Adrenal gland (tissue), 12 donors: ENCODE data around the gene SMPD3. TPM values are rescaled to one million over a fixed set of nuclear protein-coding genes. Genes with fewer than 3 reads are reported as not detected.

Source experiments
- DNase-seq, 7 donors: peaks; one replicate each; pipeline ENCODE4 v3.0.0-alpha.2; 2019 to 2020
- H3K27ac ChIP-seq, 5 donors: fragments of 200-600 bp; sonication (generic) in 4 of 5; 1 replicate in 3 of 5; 2 replicates in 2 of 5; pipeline versions ENCODE4 v1.5.1 to v1.8.0; 2016 to 2020; ENCODE audit warnings: mild to moderate bottlenecking in 1 of 5
- H3K27me3 ChIP-seq: fragments of 200-600 bp; 2 replicates; pipeline ENCODE4 v1.8.0; 2021
- H3K36me3 ChIP-seq, 2 donors: fragments of 200-600 bp; replicated peaks in 1 of 2; 1 replicate in 1 of 2; 2 replicates in 1 of 2; pipeline versions ENCODE4 v1.5.1 to v1.8.0; 2018 to 2022
- H3K4me1 ChIP-seq, 2 donors: fragments of 200-600 bp; replicated peaks in 1 of 2; 1 replicate in 1 of 2; 2 replicates in 1 of 2; pipeline versions ENCODE4 v1.5.1 to v1.8.0; 2018 to 2021
- H3K4me3 ChIP-seq, 4 donors: fragments of 200-600 bp; sonication (generic) in 3 of 4; one replicate each; pipeline ENCODE4 v1.5.1; 2016 to 2018
- H3K9me3 ChIP-seq, 3 donors: fragments of 200-600 bp; sonication (generic) in 1 of 3; replicated peaks in 1 of 3; 1 replicate in 2 of 3; 2 replicates in 1 of 3; pipeline versions ENCODE4 v1.5.1 to v1.8.0; 2016 to 2021
- POLR2A ChIP-seq, 2 donors: fragments of 450-650 bp; IDR thresholded peaks; one replicate each; pipeline ENCODE4 v1.6.1; 2017; ENCODE audit warnings: antibody characterized with exemption in 2 of 2, mild to moderate bottlenecking in 2 of 2, moderate library complexity in 1 of 2
- WGBS, 4 donors: extraction: QIAGEN DNeasy Blood & Tissue Kit in 2 of 4; methylation state at CpG; one replicate each; pipeline versions ENCODE4 v1.1.5 to v1.1.7; 2013 to 2017; 5-methylcytosine and 5-hydroxymethylcytosine counted together
- intact Hi-C, 2 donors: fragments of 100-400 bp; cut with DNase I; formaldehyde crosslinking; loops; one replicate each; pipeline versions ENCODE4 v1.14.1 to v1.15.0; 2022 to 2023
- polyA plus RNA-seq, 3 donors: library from polyadenylated mRNA; stranded (reverse); fragments of 200-250 nt in 2 of 3; fragments of 350-450 nt in 1 of 3; fragmentation: Illumina TruSeq in 1 of 3; extraction: RNeasy Lipid Tissue Mini Kit (QIAGEN cat#74804) in 1 of 3; gene quantifications; one replicate each; pipeline ENCODE4 v1.2.3, GENCODE V29; 2013 to 2014
- total RNA-seq, 9 donors: library from RNA; depleted of rRNA in 4 of 9; stranded (reverse); fragments of >200 nt in 4 of 9; fragments of 120-200 nt in 1 of 9; fragmentation: NEBNext Ultra II Directional in 1 of 9; extraction: Animal tissue kit (Norgen Biotek cat#: 25700) in 1 of 9; gene quantifications; one replicate each; pipeline versions ENCODE4 v1.1.0 to v1.2.4, GENCODE V29; 2013 to 2023
- TF ChIP-seq, protein P1 (sequence below), 6 experiments: fragments of 450-650 bp in 4 of 6; fragments of 200-600 bp in 2 of 6; sonication (generic) in 1 of 6; IDR thresholded peaks; 1 replicate in 5 of 6; 2 replicates in 1 of 6; pipeline versions ENCODE4 v1.5.1 to v1.8.0; 2016 to 2021; ENCODE audit warnings: antibody characterized with exemption in 6 of 6, mild to moderate bottlenecking in 2 of 6, moderate library complexity in 1 of 6
- donor health status: healthy with polysubstance abuse.
- donor health status: Bipolar disorder and iron deficiency.
- donor health status: DM: yes; HTN: yes; CAD: no.
- donor health status: DM: no; HTN: no; CAD: no.
- donor health status: DM: no; HTN: no; CAD: no.
- donor health status: DM: yes; HTN: yes; CAD: no.

Gene SMPD3
- total and polyA plus RNA-seq, 12 donors, result 0.32 to 7.8 (median 1.2) TPM; not detected in 2

GRCh38 chr16:68455631-68456030 lies 7.3 kb upstream of the SMPD3 start:
- no peaks in the 10 kb centered on the region for H3K36me3 ChIP-seq
- intact Hi-C loops, result no loop called here
- WGBS, 4 donors, result 94 to 100% (median 96%) methylated on average over 3 of the region's 3 CpGs

DNA sequence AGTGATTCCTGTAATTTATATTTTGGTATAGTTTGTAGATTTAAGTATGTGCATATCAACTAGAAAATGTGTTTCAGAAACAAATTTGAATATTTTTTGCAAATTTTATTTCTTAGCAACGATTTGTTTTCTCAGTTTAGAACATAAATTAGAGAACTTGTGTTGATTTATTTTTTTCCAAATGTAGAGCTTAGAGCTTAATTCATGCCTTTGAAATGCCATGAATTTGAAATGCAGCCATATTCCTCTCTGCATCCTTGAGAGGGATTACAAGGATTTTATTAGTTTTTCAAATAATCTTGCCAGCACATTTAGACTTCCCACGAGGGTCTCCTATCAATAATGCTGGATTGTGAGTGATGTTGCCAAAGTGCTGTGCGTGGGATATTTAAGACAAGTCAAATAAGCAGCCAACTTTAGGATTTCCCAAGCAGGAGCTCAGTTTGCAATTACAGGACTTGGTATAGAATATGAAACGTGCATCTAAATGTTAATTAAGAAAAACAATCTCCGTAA lies 6.7 kb upstream of the SMPD3 start:
- H3K36me3 ChIP-seq, result no peaks in the 10 kb centered on the region
- H3K27ac ChIP-seq, result no peak overlapping the region
- no peak for DNase-seq
- TF ChIP-seq, protein P1, sequence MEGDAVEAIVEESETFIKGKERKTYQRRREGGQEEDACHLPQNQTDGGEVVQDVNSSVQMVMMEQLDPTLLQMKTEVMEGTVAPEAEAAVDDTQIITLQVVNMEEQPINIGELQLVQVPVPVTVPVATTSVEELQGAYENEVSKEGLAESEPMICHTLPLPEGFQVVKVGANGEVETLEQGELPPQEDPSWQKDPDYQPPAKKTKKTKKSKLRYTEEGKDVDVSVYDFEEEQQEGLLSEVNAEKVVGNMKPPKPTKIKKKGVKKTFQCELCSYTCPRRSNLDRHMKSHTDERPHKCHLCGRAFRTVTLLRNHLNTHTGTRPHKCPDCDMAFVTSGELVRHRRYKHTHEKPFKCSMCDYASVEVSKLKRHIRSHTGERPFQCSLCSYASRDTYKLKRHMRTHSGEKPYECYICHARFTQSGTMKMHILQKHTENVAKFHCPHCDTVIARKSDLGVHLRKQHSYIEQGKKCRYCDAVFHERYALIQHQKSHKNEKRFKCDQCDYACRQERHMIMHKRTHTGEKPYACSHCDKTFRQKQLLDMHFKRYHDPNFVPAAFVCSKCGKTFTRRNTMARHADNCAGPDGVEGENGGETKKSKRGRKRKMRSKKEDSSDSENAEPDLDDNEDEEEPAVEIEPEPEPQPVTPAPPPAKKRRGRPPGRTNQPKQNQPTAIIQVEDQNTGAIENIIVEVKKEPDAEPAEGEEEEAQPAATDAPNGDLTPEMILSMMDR (IDR thresholded peaks at IDR 0.05), result no peak
- TF ChIP-seq POLR2A (IDR thresholded peaks at IDR 0.05), result no peak
- H3K9me3 ChIP-seq, result no peaks in the 10 kb centered on the region
- H3K27me3 ChIP-seq, result no peaks in the 10 kb centered on the region
- 52 to 62% (median 60%) methylated on average over 5 of the region's 5 CpGs for WGBS, 4 donors
- H3K4me3 ChIP-seq, result no peak overlapping the region
- intact Hi-C loops, result no loop called here
- no peaks in the 10 kb centered on the region for H3K4me1 ChIP-seq

More at GRCh38 chr16:68455631-68456030, 7.3 kb upstream of the SMPD3 start:
- H3K4me3 ChIP-seq, result no peak overlapping the region
- no peaks in the 10 kb centered on the region for H3K4me1 ChIP-seq
- no peaks in the 10 kb centered on the region for H3K27me3 ChIP-seq
- TF ChIP-seq, protein P1 (IDR thresholded peaks at IDR 0.05), result no peak
- no peak for TF ChIP-seq POLR2A (IDR thresholded peaks at IDR 0.05)
- DNase-seq, result no peak
- no peaks in the 10 kb centered on the region for H3K9me3 ChIP-seq
- H3K27ac ChIP-seq, result no peak overlapping the region

DNA sequence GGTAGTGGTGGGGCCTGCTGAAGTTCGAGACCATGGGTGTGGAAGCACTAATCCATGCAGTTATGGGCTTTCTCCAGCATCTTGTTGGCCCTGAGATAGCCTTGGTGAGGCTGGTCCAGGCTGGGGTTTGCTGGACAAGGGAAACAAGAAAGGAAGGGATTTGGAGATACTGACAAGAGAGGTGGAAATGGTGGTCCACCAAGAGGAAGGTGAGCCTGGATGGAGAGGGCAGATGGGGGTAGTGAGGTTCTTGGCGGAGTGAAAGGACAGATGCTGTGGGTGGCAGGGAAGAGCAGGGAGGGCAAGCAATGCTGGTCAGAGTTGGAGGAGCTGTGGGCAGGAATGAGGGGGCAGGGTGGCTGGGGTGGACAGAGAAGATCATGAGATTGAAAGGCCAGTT lies 5.5 kb upstream of the SMPD3 start:
- Histone ChIP-seq H3K4me1 (peaks cover 1 to 5% of the 10 kb centered on the region in 2 donors), H3K36me3 (no peaks in the 10 kb centered on the region), H3K4me3 (no peak overlapping the region), H3K27me3 (no peaks in the 10 kb centered on the region), H3K9me3 (no peaks in the 10 kb centered on the region), H3K27ac (no peak overlapping the region)
- WGBS, 4 donors, result 84 to 96% (median 90%) methylated on average over 2 of the region's 2 CpGs
- no peak for TF ChIP-seq POLR2A (IDR thresholded peaks at IDR 0.05)
- TF ChIP-seq, protein P1 (IDR thresholded peaks at IDR 0.05), result no peak
- intact Hi-C loops, result no loop called here
- DNase-seq, result no peak

GRCh38 chr16:68452176-68452575 lies 3.9 kb upstream of the SMPD3 start:
- Histone ChIP-seq H3K27me3 (no peaks in the 10 kb centered on the region), H3K9me3 (no peaks in the 10 kb centered on the region), H3K4me3 (no peak overlapping the region), H3K36me3 (no peaks in the 10 kb centered on the region), H3K4me1 (peaks cover 11 to 16% of the 10 kb centered on the region in 2 donors), H3K27ac (no peak overlapping the region)
- intact Hi-C loops, result no loop called here
- TF ChIP-seq POLR2A (IDR thresholded peaks at IDR 0.05), result no peak
- TF ChIP-seq, protein P1 (IDR thresholded peaks at IDR 0.05), result no peak
- WGBS, 4 donors, result 25 to 34% (median 27%) methylated on average over 1 of the region's 1 CpG
- no peak for DNase-seq
